ENCODE measurements around the gene THSD8. TPM values are rescaled to one million over a fixed set of nuclear protein-coding genes. Genes with fewer than 3 reads are reported as not detected.

THSD8 gene
- total RNA-seq, 1 donor from 2014 or later, result 0.82 TPM

GRCh38 chr19:12778905-12779161, 23.0 kb upstream of the THSD8 start:
- DNase-seq (ENCODE audit: low spot score in 2 of 2), result no peak
- FAIRE-seq, result no peak

- no peak for DNase-seq (ENCODE audit: low spot score in 2 of 2)
- no peak for FAIRE-seq
These were observed 22.5 kb upstream of the THSD8 start for GRCh38 chr19:12779162-12779993.

GRCh38 chr19:12782174-12782423, 19.8 kb upstream of the THSD8 start:
- FAIRE-seq (no peak), DNase-seq (ENCODE audit: low spot score in 2 of 2) (no peak)

GRCh38 chr19:12782424-12783290, 19.2 kb upstream of the THSD8 start:
- no peak for FAIRE-seq
- peak; percentile 81 to 85 for DNase-seq (ENCODE audit: low spot score in 2 of 2)

- FAIRE-seq (no peak), DNase-seq (ENCODE audit: low spot score in 2 of 2) (no peak)
These were observed 18.5 kb upstream of the THSD8 start for GRCh38 chr19:12783291-12783848.

GRCh38 chr19:12783849-12784393, 17.9 kb upstream of the THSD8 start:
- no peak for DNase-seq (ENCODE audit: low spot score in 2 of 2)
- FAIRE-seq, result no peak

GRCh38 chr19:12784394-12784870, 17.4 kb upstream of the THSD8 start:
- DNase-seq (ENCODE audit: low spot score in 2 of 2) (no peak), FAIRE-seq (no peak)

- FAIRE-seq (no peak), DNase-seq (ENCODE audit: low spot score in 2 of 2) (no peak)
These were observed 16.9 kb upstream of the THSD8 start for GRCh38 chr19:12784871-12785430.

GRCh38 chr19:12785431-12786031, 16.3 kb upstream of the THSD8 start:
- DNase-seq (ENCODE audit: low spot score in 2 of 2) (no peak), FAIRE-seq (no peak)

GRCh38 chr19:12786141-12786870, 15.6 kb upstream of the THSD8 start:
- FAIRE-seq (no peak), DNase-seq (ENCODE audit: low spot score in 2 of 2) (no peak)

- DNase-seq (ENCODE audit: low spot score in 2 of 2) (no peak), FAIRE-seq (no peak)
These were observed 14.9 kb upstream of the THSD8 start for GRCh38 chr19:12786952-12787351.

- DNase-seq (ENCODE audit: low spot score in 2 of 2) (no peak), FAIRE-seq (no peak)
These were observed 14.4 kb upstream of the THSD8 start for GRCh38 chr19:12787458-12787857.

GRCh38 chr19:12788042-12788681, 13.7 kb upstream of the THSD8 start:
- no peak for DNase-seq (ENCODE audit: low spot score in 2 of 2)
- FAIRE-seq, result no peak

- DNase-seq (ENCODE audit: low spot score in 2 of 2) (peak in 1 of 2 donors; percentile 70), FAIRE-seq (no peak)
These were observed 13.2 kb upstream of the THSD8 start for GRCh38 chr19:12788682-12789097.

GRCh38 chr19:12789098-12789903, 12.6 kb upstream of the THSD8 start:
- FAIRE-seq (no peak), DNase-seq (ENCODE audit: low spot score in 2 of 2) (no peak)

- no peak for FAIRE-seq
- DNase-seq (ENCODE audit: low spot score in 2 of 2), result peak; percentile 95
These were observed 11.8 kb upstream of the THSD8 start for GRCh38 chr19:12789904-12790619.

GRCh38 chr19:12790628-12791344, 11.1 kb upstream of the THSD8 start:
- FAIRE-seq (no peak), DNase-seq (ENCODE audit: low spot score in 2 of 2) (peak in 1 of 2 donors; percentile 35)

All from frontal cortex (tissue), 4 donors.